ENCODE measurements around the gene KRIT1. TPM values are rescaled to one million over a fixed set of nuclear protein-coding genes. Genes with fewer than 3 reads are reported as not detected.

Gene KRIT1
- polyA plus RNA-seq, 1 of the 3 experiments (the other 2 are of a cell fraction): 38.5 TPM

- peaks cover 14% of the 10 kb centered on the region for H3F3A ChIP-seq (replicated peaks; ENCODE audit: insufficient read depth)
- H3K9me3 ChIP-seq: no peaks in the 10 kb centered on the region
- H3K4me3 ChIP-seq (ENCODE audit: low read depth in 2 of 2, low read length in 1 of 2): no peak overlapping the region
- peaks cover 7 to 21% of the 10 kb centered on the region in 2 experiments for H3K36me3 ChIP-seq (replicated peaks in 1 of 2; ENCODE audit: control insufficient read depth in 1 of 2, insufficient read depth in 2 of 2, low read length in 1 of 2)
- no peak for TF ChIP-seq SMC3 (IDR thresholded peaks at IDR 0.05; ENCODE audit: low read depth, low read length)
- no peak for TF ChIP-seq MXI1 (IDR thresholded peaks at IDR 0.05; ENCODE audit: low read depth, low read length)
- no peak for TF ChIP-seq CHD2 (IDR thresholded peaks at IDR 0.05; ENCODE audit: low read length, partially characterized antibody)
- no peak for TF ChIP-seq FOXJ3 (CRISPR knock-in tag; IDR thresholded peaks at IDR 0.05)
- TF ChIP-seq, protein P1, sequence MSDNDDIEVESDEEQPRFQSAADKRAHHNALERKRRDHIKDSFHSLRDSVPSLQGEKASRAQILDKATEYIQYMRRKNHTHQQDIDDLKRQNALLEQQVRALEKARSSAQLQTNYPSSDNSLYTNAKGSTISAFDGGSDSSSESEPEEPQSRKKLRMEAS (IDR thresholded peaks at IDR 0.05; ENCODE audit: low read depth): no peak
- no peak for TF ChIP-seq NFIC (IDR thresholded peaks at IDR 0.05; ENCODE audit: borderline replicate concordance)
- no peak for TF ChIP-seq SIN3A (IDR thresholded peaks at IDR 0.05; ENCODE audit: borderline replicate concordance, low read depth, low read length)
- TF ChIP-seq CTCF (IDR thresholded peaks at IDR 0.05): no peak
- no peak for TF ChIP-seq EZH2phosphoT487 (IDR thresholded peaks at IDR 0.05; ENCODE audit: borderline replicate concordance, low read depth)
- no peak for TF ChIP-seq TAF1 (IDR thresholded peaks at IDR 0.05; ENCODE audit: borderline replicate concordance, low read depth, low read length)
- no peaks in the 10 kb centered on the region for H3K9me2 ChIP-seq
- H3K9ac ChIP-seq: no peak overlapping the region
- H3K27me3 ChIP-seq (ENCODE audit: insufficient read depth): no peaks in the 10 kb centered on the region
- H2AFZ ChIP-seq (ENCODE audit: low read depth): no peak overlapping the region
- peaks cover 96% of the 10 kb centered on the region for H3K79me2 ChIP-seq (ENCODE audit: insufficient read depth)
- no peak for DNase-seq
- H3K4me2 ChIP-seq: no peak overlapping the region
- ChIA-PET POLR2A (no interaction called here), CTCF (no interaction called here)
- peaks cover 22% of the 10 kb centered on the region for H4K20me1 ChIP-seq (ENCODE audit: insufficient read depth)
- H3K27ac ChIP-seq (ENCODE audit: low read depth in 2 of 2, low read length in 1 of 2): no peak overlapping the region
- H3K4me1 ChIP-seq (ENCODE audit: control insufficient read depth in 1 of 2, insufficient read depth in 2 of 2, low read depth in 1 of 2, low read length in 1 of 2): peaks cover 0 to 13% of the 10 kb centered on the region in 2 experiments; a peak in 3 of 4 replicates
Observed at GRCh38 chr7:92250603-92251002, 4.9 kb upstream of the KRIT1 start.

DNA sequence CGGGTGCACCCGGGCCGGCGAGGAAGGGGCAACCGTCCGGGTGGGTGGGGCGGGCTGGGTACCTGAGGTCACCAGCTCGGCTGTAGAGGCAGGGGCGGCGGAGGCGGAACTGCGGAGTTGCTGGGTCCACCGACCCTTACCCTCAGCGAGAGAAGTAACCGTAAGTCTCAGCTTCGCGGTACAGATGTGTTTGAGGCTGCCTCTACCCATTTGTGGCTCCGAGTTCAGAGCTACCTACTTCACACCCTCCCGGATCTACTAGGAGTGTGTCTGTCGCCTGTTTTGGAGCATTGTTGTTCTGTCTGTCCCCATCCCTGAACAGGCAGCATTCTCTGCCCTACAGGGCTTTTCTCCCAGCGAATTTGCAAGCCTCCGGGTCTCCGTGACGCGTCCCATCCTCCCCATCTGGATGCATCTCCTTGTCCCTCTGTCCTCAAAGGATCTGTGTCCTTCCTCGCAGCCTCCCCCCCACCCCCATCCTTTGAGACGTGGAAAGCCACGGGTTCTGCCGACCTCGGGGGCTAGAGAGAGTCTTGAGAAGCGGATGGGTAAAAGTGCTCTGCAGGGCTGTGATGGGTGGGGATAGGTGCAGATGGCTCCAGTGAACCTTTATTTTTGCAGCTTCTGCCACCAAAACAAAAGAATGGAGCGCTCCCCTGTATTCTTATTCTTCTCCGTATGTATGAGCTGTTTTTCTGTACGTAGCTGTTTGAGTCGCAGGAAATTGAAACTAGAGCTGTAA lies 817 bp upstream of the KRIT1 start:
- Histone ChIP-seq H3K79me2 (ENCODE audit: insufficient read depth) (peaks cover 96% of the 10 kb centered on the region), H3K4me1 (ENCODE audit: control insufficient read depth in 1 of 2, insufficient read depth in 2 of 2, low read depth in 1 of 2, low read length in 1 of 2) (peaks cover 11 to 25% of the 10 kb centered on the region in 2 experiments; a peak in 3 of 4 replicates), H3K27me3 (ENCODE audit: insufficient read depth) (no peaks in the 10 kb centered on the region), H4K20me1 (ENCODE audit: insufficient read depth) (peaks cover 17% of the 10 kb centered on the region), H3F3A (replicated peaks; ENCODE audit: insufficient read depth) (peaks cover 11% of the 10 kb centered on the region), H3K9ac (peak overlapping the region; percentile 80), H3K4me3 (ENCODE audit: low read depth in 2 of 2, low read length in 1 of 2) (peak overlapping the region; percentile 95), H2AFZ (ENCODE audit: low read depth) (peak overlapping the region; percentile 69), H3K4me2 (peak overlapping the region; percentile 94), H3K9me2 (no peaks in the 10 kb centered on the region), H3K9me3 (no peaks in the 10 kb centered on the region), H3K27ac (ENCODE audit: low read depth in 2 of 2, low read length in 1 of 2) (peak overlapping the region; percentile 86 to 93), H3K36me3 (replicated peaks in 1 of 2; ENCODE audit: control insufficient read depth in 1 of 2, insufficient read depth in 2 of 2, low read length in 1 of 2) (peaks cover 11 to 33% of the 10 kb centered on the region in 2 experiments)
- TF ChIP-seq GABPA (IDR thresholded peaks at IDR 0.05; ENCODE audit: low read depth) (no peak), MXI1 (IDR thresholded peaks at IDR 0.05; ENCODE audit: low read depth, low read length) (peak; percentile 39; the same call in 1 of the 2 replicates)
- TF ChIP-seq, protein P1 (IDR thresholded peaks at IDR 0.05; ENCODE audit: low read depth): peak; percentile 39; the same call in 1 of the 2 replicates
- peak; percentile 61 for DNase-seq
- 3% methylated on average over 32 of the region's 35 CpGs for WGBS (ENCODE audit: low lambda C conversion rate)
- POLR2A ChIA-PET: interaction anchor here (0.6 to 2.8 kb wide), 14 partner anchors 9 to 1901 kb away, joined by 3 to 29 read pairs (median 4); partner anchors contain the start of genes CYP51A1, GATAD1, PEX1 and RBM48
- CTCF ChIA-PET: interaction anchor here (0.8 to 3.2 kb wide), 12 partner anchors 16 to 366 kb away, joined by 3 to 27 read pairs (median 5); partner anchors contain the start of genes CYP51A1, GATAD1, LRRD1 and MTERF1
